Daoy (cell line): ENCODE data around the gene GRWD1. TPM values are rescaled to one million over a fixed set of nuclear protein-coding genes. Genes with fewer than 3 reads are reported as not detected.
A peak's percentile ranks its signal among the peaks of the same experiment; 100 is the strongest.

ENCODE experiments used
- DNase-seq: peaks from one replicate; pipeline ENCODE4 v3.0.0-alpha.2; 2015; ENCODE audit warnings: low read depth
- total RNA-seq: library from RNA; depleted of rRNA; stranded (reverse); fragments of >200 nt; shearing (Covaris generic); gene quantifications from 2 replicates; pipeline ENCODE4 v1.2.3, GENCODE V29; 2014

The GRWD1 gene
- total RNA-seq, 1 experiment from 2014 or later: 108 TPM

- no peak for DNase-seq
Measured at GRCh38 chr19:48456864-48457263, 11.1 kb downstream of the GRWD1 start.

DNA sequence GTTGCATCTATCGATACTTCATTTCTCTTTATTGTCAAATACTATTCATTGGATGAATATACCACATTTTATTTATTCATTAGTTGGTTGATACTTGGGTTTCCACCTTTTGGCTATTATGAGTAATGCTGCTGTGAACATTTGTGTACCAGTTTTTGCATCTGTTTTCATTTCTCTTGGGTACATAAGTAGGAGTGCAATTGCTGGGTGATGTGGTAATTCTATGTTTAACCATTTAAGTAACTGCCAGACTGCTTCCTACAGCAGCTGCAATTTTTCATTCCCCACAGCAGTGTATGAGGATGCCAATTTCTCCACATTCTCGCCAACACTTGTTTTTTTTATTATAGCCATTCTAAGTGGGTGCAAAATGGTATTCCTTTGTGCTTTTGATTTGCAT is 12.2 kb downstream of the GRWD1 start:
- no peak for DNase-seq

- DNase-seq: no peak
Measured at GRCh38 chr19:48461651-48461981, 15.8 kb downstream of the GRWD1 start.

- DNase-seq: no peak
Measured at GRCh38 chr19:48461982-48462655, 16.3 kb downstream of the GRWD1 start.

GRCh38 chr19:48465215-48465614 is 19.4 kb downstream of the GRWD1 start:
- no peak for DNase-seq

DNA sequence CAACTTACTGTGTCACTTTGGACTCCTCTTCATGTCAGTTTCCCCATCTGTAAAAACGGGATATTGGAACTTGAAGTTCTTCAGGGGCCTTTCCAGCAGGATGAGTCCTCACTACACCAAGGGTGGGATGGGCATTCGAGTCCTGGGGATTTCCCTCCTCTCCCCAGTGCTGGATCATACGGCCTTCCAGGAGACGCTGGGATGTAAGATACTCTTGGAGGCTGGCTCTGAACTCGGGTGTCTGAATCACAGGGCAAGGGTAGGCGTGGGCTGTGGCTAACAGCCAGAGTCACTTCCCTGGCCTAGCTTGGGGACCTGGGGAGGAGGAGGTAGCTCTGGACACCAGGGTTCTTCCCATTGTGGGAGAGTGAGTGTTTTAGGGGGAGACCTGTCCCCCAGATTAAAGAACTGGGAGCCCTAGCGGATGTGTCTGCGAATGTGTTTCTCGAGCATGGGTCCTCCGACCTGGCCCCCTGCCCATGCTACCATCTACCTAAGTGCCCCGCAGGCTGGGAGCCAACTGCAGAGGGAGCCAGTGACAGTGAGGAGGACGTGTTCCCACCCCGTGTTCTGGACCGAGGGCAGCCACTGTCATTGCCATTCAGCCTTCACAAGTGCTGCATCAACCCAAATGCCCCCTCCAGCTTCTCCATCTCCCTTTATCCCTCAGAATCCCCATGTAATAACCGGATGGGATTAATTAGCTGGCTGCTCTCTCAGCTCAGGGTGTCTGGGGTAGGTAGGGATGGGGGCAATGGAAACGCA is 21.0 kb downstream of the GRWD1 start:
- peak; percentile 71 for DNase-seq

GRCh38 chr19:48468772-48469288 is 23.0 kb downstream of the GRWD1 start:
- peak; percentile 100 for DNase-seq

DNA sequence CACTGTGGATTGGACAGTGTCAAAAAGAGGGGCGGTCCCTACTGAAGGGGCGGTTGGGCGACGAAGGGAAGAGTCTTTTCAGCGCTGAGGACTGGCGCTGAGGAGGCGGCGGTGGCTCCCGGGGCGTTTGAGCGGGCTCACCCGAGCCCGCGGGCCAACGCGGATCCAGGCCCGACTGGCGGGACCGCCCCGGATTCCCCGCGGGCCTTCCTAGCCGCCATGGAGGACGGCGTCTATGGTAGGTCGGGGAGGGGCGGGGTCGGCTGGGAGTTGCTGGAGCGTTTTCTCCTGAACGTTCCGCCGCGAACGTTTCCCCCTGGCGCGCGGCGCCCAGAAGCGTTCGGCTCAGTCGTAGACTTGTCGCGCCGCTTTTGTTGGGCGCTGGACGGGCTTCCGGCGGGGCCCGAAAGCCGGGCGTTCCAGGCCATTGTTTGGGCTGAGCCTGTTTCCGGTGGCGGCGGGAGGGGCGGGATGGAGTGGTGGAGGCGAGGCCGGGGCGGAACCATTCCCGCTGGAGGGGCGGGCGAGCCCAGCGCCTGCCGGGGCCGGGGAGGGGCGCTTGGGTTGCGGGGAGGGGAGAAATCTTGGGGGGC is 23.6 kb downstream of the GRWD1 start, which contains the start of gene CYTH2:
TSS of gene CYTH2 (plus strand) at position 81 of the 593 bp plus-strand sequence. CDS start at position 220, 139 bp downstream.
- peak; percentile 89 for DNase-seq

DNA sequence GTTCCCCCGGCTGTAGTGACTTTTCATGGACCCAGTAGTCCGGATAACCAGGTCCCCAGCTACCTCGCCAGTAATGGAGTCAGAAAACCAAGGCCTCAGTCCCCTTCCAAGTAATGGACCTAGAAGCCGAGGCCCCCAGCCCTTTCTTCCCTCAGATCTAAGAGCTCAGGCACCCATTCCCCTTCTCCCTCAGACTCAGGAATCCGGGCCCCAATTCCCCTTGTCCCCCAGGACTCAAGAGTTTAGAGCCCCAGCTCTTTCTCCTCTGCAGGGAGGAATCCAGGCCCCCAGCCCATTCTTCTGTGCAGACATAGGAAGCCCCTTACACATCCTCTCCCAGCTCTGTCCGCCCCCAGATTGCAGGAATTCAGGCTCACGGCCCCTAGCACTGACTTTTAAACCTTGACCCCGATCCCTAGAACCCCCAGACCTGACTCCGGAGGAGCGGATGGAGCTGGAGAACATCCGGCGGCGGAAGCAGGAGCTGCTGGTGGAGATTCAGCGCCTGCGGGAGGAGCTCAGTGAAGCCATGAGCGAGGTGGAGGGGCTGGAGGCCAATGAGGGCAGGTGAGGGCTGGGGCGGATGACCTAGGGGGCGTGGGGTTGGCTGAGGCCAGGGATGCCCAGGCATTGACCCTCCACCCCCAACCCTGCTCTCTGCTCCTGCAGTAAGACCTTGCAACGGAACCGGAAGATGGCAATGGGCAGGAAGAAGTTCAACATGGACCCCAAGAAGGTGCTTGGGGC is 24.3 kb downstream of the GRWD1 start:
- DNase-seq: no peak

- DNase-seq: no peak
Measured at GRCh38 chr19:48470856-48471255, 25.1 kb downstream of the GRWD1 start.

GRCh38 chr19:48471836-48472235 is 26.1 kb downstream of the GRWD1 start:
- DNase-seq: no peak

DNA sequence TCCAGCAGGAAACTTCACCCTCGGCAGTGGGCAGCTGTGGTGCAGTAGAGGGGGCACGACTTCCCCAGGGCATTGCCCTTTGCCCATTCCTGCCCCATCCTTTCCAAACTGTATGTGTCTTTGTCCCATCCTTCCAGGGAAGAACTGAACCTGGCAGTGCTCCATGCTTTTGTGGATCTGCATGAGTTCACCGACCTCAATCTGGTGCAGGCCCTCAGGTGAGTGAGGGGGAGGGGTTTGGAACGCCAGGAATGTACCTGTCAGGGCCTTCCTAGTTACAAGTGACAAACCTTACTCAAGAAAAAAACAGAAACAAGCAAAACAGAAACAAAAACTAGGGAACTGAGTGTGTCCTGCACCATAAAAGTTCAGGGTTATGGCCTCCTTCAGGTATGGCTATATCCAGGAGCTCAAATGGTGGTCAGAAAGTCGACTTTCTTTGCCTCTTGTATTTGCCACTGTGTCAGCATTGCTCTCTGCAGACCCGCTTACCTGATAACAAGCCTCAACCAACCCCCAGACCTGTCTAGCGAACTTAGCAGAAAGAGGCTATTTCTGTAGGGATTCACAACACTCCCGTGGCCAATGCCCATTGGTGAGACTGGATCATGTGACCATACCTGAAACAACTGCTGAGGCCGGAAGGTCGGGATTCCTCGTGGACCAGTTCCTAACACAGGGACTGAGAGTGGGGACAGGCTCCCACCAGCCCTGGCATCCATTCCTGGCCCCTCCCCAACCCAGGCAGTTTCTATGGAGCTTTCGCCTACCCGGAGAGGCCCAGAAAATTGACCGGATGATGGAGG is 27.6 kb downstream of the GRWD1 start:
- no peak for DNase-seq

DNA sequence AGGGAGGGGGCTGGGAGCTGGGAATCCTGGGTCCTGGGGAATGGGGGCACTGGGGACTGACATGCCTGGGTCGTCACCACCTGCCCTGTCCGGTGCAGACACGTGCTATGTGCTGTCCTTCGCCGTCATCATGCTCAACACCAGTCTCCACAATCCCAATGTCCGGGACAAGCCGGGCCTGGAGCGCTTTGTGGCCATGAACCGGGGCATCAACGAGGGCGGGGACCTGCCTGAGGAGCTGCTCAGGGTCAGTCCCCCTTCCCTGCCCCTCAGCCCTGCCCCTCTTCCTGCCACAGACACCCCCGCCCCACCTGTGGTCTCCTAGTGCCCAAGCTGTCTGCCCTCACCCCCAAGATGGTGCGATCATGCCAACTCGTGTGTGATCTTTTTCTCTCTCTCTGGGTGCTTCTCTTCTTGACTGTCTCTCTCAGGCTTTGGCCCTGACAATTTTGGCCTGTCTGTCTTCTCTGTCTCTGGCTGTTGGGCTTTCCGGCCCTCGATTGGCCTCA is 28.4 kb downstream of the GRWD1 start:
- no peak for DNase-seq

DNA sequence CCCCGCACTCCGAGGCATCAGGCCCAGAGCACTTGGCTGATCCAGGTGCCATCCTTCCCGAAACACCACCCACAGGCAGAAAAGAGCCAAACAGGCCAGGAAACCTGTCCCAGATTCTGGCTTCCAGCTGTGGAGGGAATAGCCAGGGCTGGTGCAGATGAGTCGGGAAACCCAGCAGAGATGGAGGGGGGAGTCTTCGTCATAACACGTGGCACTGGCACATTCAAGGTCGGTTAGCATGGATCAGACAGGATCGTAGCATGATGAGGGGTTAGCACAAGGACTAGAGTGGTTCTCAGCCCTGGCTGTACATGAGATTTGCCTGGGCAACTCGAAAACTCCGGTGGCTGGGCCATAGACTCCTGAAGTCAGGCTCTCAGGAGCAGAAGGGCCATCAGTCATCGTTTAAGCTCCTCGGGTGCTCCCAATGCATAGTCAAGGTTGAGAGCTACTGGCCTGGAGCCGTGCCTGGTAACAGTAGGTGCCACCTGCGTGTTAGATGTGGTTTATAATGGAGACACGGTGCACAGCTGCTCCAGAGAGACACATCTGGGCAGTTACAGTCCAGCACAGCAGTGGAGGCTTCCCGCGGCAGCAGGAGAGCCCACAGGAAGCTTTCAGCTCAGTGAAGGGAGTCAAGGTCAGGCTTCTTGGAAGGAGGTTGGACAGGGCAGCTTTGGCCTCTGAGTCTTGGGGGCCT is 29.7 kb downstream of the GRWD1 start:
- no peak for DNase-seq

DNA sequence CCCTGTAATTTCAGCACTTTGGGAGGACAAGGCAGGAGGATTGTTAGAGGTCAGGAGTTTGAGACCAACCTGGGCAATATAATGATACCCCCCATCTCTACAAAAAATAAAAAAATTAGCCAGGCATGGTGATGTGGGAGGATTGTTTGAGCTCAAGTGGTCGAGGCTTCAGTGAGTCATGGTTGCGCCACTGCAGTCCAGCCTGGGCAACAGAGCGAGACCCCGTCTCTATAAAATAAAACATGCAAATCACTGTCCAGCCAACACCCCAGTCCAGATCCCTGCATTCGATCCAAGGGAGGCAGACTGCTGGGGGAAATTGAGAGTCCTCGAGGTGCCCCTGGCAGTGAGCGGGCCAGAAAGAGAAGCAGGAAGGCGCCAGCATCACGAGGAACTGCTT is 30.4 kb downstream of the GRWD1 start:
- no peak for DNase-seq

DNA sequence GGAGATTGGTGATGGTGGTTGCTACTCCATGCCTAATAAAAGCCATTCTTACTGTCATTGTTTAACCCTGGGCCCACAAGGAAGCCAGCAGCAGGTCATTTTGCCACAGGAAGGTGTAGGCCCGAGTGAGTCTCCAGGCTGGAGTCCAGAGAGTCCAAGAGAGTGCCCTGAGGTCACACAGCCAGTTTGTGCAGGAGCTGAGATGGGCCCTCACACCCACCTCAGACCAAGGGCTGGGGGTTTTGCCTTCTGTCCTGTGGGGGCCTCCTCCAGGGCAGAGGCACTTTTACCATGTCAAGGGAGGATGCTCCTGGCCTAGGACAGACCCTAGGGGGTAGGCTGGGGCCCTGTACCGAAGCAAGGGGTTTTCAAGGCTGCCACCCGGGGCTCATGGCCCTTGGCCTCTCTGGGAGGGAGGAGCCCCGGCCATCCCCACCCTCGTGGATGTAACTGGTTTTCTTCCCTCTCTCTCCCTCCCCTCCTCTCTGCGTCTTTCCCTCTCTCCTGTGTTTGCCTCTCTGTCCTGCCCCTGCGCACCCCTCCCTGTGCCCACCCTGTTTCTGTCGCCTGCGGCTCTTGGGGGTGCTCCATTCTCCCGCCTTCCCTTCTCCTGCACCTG is 31.4 kb downstream of the GRWD1 start:
- DNase-seq: no peak

DNA sequence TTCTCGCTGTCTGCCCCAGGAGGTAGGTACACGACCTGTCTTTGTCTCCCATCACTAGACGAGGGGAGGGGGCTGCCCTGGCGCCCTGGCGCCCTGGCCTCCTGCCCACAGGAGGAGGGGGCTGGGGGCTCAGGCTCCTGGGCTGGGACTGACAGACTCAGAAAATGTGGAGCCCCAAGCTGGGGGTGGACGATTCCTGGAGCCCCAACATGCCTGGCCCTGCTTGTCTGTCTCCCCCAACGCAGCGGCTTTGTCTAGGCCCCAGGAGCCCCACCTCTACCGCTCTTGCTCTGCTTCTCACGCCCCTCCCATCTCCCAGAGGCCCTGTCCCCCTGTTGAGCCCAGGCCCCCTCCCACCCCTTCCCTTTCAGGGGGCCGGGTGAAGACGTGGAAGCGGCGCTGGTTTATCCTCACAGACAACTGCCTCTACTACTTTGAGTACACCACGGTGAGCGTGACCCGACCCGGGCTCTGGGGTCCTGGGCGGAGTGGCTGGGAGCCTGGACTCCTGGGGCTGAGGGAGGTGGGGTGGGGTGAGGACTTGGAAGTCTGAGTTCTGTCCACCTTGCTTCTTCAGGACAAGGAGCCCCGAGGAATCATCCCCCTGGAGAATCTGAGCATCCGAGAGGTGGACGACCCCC is 32.0 kb downstream of the GRWD1 start:
- DNase-seq: no peak

DNA sequence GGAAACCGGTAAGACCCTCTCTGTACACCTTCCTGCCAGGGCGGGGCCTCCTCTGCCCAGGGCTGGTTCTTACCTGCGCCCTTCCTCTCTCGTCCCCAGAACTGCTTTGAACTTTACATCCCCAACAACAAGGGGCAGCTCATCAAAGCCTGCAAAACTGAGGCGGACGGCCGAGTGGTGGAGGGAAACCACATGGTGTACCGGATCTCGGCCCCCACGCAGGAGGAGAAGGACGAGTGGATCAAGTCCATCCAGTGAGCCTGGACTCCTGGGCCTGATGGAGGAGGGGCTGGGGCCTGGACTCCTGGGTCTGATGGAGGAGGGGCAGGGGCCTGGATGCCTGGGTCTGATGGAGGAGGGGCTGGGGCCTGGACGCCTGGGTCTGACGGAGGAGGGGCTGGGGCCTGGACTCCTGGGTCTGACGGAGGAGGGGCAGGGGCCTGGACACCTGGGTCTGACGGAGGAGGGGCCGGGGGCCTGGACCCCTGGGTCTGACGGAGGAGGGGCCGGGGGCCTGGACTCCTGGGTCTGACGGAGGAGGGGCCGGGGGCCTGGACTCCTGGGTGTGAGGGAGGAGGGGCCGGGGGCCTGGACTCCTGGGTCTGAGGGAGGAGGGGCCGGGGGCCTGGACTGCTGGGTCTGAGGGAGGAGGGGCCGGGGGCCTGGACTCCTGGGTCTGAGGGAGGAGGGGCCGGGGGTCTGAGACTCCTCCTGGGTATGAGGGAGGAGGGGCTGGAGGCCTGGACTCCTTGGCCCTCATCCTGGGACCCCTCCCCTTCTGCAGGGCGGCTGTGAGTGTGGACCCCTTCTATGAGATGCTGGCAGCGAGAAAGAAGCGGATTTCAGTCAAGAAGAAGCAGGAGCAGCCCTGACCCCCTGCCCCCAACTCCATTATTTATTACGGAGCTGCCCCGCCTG is 32.8 kb downstream of the GRWD1 start:
- DNase-seq: no peak
